Measurements from ENCODE around the gene LPP. TPM values are rescaled to one million over a fixed set of nuclear protein-coding genes. Genes with fewer than 3 reads are reported as not detected.
A peak's percentile ranks its signal among the peaks of the same experiment; 100 is the strongest.

LPP gene
- total and polyA plus RNA-seq, 2 donors from 2014 or later = 6.7 to 233 TPM

GRCh38 chr3:188911026-188911850 is 757.3 kb downstream of the LPP start:
- no peak overlapping the region for H3K9ac ChIP-seq (ENCODE audit: low read length in 3 of 3)
- H3K4me3 ChIP-seq (ENCODE audit: low read length in 3 of 3) = no peak overlapping the region
- intact Hi-C loops (cut with DNase I) = no loop called here
- FAIRE-seq (no peak), DNase-seq (peak in 4 of 5 donors; percentile 80 to 94 (median 86))
- H3K9me3 ChIP-seq (ENCODE audit: control insufficient read depth in 2 of 3, insufficient read depth in 1 of 3, low read length in 3 of 3) = no peaks in the 10 kb centered on the region
- no peaks in the 10 kb centered on the region for H3K36me3 ChIP-seq (ENCODE audit: control insufficient read depth in 2 of 3, insufficient read depth in 3 of 3, low read length in 3 of 3)
- H3K27ac ChIP-seq (ENCODE audit: low read depth in 2 of 2, low read length in 2 of 2) = no peak overlapping the region
- no peak for TF ChIP-seq CTCF (IDR thresholded peaks at IDR 0.05; ENCODE audit: borderline replicate concordance, extremely low read depth, insufficient read depth)
- H3K27me3 ChIP-seq (ENCODE audit: control insufficient read depth, insufficient read depth, low read length) = no peaks in the 10 kb centered on the region
- H3K4me1 ChIP-seq (ENCODE audit: control insufficient read depth in 2 of 3, insufficient read depth in 2 of 3, low read depth in 1 of 3, low read length in 3 of 3) = peaks cover 0 to 3% (median 0%) of the 10 kb centered on the region in 3 donors

- Histone ChIP-seq H3K9ac (ENCODE audit: low read length in 3 of 3) (no peak overlapping the region), H3K27me3 (ENCODE audit: control insufficient read depth, insufficient read depth, low read length) (no peaks in the 10 kb centered on the region), H3K4me3 (ENCODE audit: low read length in 3 of 3) (no peak overlapping the region), H3K9me3 (ENCODE audit: control insufficient read depth in 2 of 3, insufficient read depth in 1 of 3, low read length in 3 of 3) (no peaks in the 10 kb centered on the region), H3K36me3 (ENCODE audit: control insufficient read depth in 2 of 3, insufficient read depth in 3 of 3, low read length in 3 of 3) (no peaks in the 10 kb centered on the region), H3K4me1 (ENCODE audit: control insufficient read depth in 2 of 3, insufficient read depth in 2 of 3, low read depth in 1 of 3, low read length in 3 of 3) (peaks cover 0 to 3% (median 0%) of the 10 kb centered on the region in 3 donors), H3K27ac (ENCODE audit: low read depth in 2 of 2, low read length in 2 of 2) (no peak overlapping the region)
- no peak for TF ChIP-seq CTCF (IDR thresholded peaks at IDR 0.05; ENCODE audit: borderline replicate concordance, extremely low read depth, insufficient read depth)
- no peak for FAIRE-seq
- no peak for DNase-seq
- intact Hi-C loops (cut with DNase I) = no loop called here
Measured at GRCh38 chr3:188913084-188913483, 759.1 kb downstream of the LPP start.

GRCh38 chr3:188914552-188914951 is 760.6 kb downstream of the LPP start:
- H3K9ac ChIP-seq (ENCODE audit: low read length in 3 of 3) = no peak overlapping the region
- H3K4me3 ChIP-seq (ENCODE audit: low read length in 3 of 3) = no peak overlapping the region
- intact Hi-C loops (cut with DNase I) = no loop called here
- FAIRE-seq (no peak), DNase-seq (peak in 2 of 5 donors; percentile 30 to 66)
- H3K36me3 ChIP-seq (ENCODE audit: control insufficient read depth in 2 of 3, insufficient read depth in 3 of 3, low read length in 3 of 3) = no peaks in the 10 kb centered on the region
- H3K9me3 ChIP-seq (ENCODE audit: control insufficient read depth in 2 of 3, insufficient read depth in 1 of 3, low read length in 3 of 3) = no peaks in the 10 kb centered on the region
- H3K27ac ChIP-seq (ENCODE audit: low read depth in 2 of 2, low read length in 2 of 2) = peak overlapping the region in 1 of 2 donors; percentile 52
- H3K27me3 ChIP-seq (ENCODE audit: control insufficient read depth, insufficient read depth, low read length) = no peaks in the 10 kb centered on the region
- H3K4me1 ChIP-seq (ENCODE audit: control insufficient read depth in 2 of 3, insufficient read depth in 2 of 3, low read depth in 1 of 3, low read length in 3 of 3) = peaks cover 0 to 3% (median 0%) of the 10 kb centered on the region in 3 donors
- no peak for TF ChIP-seq CTCF (IDR thresholded peaks at IDR 0.05; ENCODE audit: borderline replicate concordance, extremely low read depth, insufficient read depth)

Measured in kidney (tissue), 14 donors.